Uterus (tissue), 4 donors: ENCODE results near the gene TMED10. TPM values are rescaled to one million over a fixed set of nuclear protein-coding genes. Genes with fewer than 3 reads are reported as not detected.

ENCODE experiments used
- DNase-seq, 2 donors: peaks; one replicate each; pipeline ENCODE4 v3.0.0-alpha.2; 2019 to 2020
- H3K27ac ChIP-seq, 2 donors: fragments of 200-600 bp; sonication (generic); 1 replicate in 1 of 2; 2 replicates in 1 of 2; pipeline ENCODE4 v1.5.1; 2016 to 2018
- H3K27me3 ChIP-seq, 2 donors: fragments of 200-600 bp; sonication (generic); one replicate each; pipeline ENCODE4 v1.5.1; 2018 to 2019; ENCODE audit warnings: control low read depth in 1 of 2
- H3K36me3 ChIP-seq, 2 donors: fragments of 200-600 bp; sonication (generic); one replicate each; pipeline ENCODE4 v1.5.1; 2019; ENCODE audit warnings: control low read depth in 1 of 2
- H3K4me1 ChIP-seq, 2 donors: fragments of 200-600 bp; sonication (generic); one replicate each; pipeline ENCODE4 v1.5.1; 2018 to 2019; ENCODE audit warnings: control low read depth in 1 of 2
- H3K4me3 ChIP-seq, 2 donors: fragments of 200-600 bp; sonication (generic); 1 replicate in 1 of 2; 2 replicates in 1 of 2; pipeline ENCODE4 v1.5.1; 2018 to 2019; ENCODE audit warnings: mild to moderate bottlenecking in 1 of 2
- H3K9me3 ChIP-seq, 2 donors: fragments of 200-600 bp; sonication (generic); one replicate each; pipeline ENCODE4 v1.5.1; 2019; ENCODE audit warnings: control low read depth in 1 of 2
- CTCF ChIP-seq, 4 experiments: fragments of 200-600 bp in 2 of 4; fragments of 450-650 bp in 2 of 4; sonication (generic) in 2 of 4; IDR thresholded peaks; one replicate each; pipeline ENCODE4 v1.5.1; 2016 to 2019; ENCODE audit warnings: antibody characterized with exemption in 4 of 4, mild to moderate bottlenecking in 2 of 4, moderate library complexity in 1 of 4
- POLR2A ChIP-seq, 2 donors: fragments of 450-650 bp; IDR thresholded peaks; one replicate each; pipeline ENCODE4 v1.6.1; 2016; ENCODE audit warnings: antibody characterized with exemption in 2 of 2, mild to moderate bottlenecking in 1 of 2, moderate library complexity in 1 of 2
- intact Hi-C: fragments of 100-400 bp; cut with DNase I; formaldehyde crosslinking; loops from one replicate; pipeline ENCODE4 v1.15.1; 2023; ENCODE audit warnings: low total_unique reads
- total RNA-seq, 4 donors: library from RNA; depleted of rRNA in 3 of 4; stranded (reverse); fragments of >200 nt in 3 of 4; gene quantifications; one replicate each; pipeline versions ENCODE4 v1.1.0 to v1.2.4, GENCODE V29; 2014 to 2023
- donor health status: DM: yes; HTN: yes; CAD: no.

TMED10 gene
- total RNA-seq, 4 donors from 2014 or later, result 206 to 389 (median 287) TPM

GRCh38 chr14:75220156-75220555 lies 43.7 kb upstream of the TMED10 start:
- no peak for TF ChIP-seq POLR2A (IDR thresholded peaks at IDR 0.05)
- no peak for TF ChIP-seq CTCF (IDR thresholded peaks at IDR 0.05)
- intact Hi-C loops, result no loop called here
- Histone ChIP-seq H3K27ac (no peak overlapping the region), H3K4me3 (no peak overlapping the region), H3K27me3 (no peaks in the 10 kb centered on the region), H3K36me3 (no peaks in the 10 kb centered on the region), H3K4me1 (no peaks in the 10 kb centered on the region), H3K9me3 (no peaks in the 10 kb centered on the region)
- DNase-seq, result no peak

GRCh38 chr14:75217508-75218206 lies 41.2 kb upstream of the TMED10 start:
- no peaks in the 10 kb centered on the region for H3K9me3 ChIP-seq
- H3K27ac ChIP-seq, result no peak overlapping the region
- no peak overlapping the region for H3K4me3 ChIP-seq
- TF ChIP-seq POLR2A (IDR thresholded peaks at IDR 0.05) (no peak), CTCF (IDR thresholded peaks at IDR 0.05) (no peak)
- no peaks in the 10 kb centered on the region for H3K4me1 ChIP-seq
- no peak for DNase-seq
- no peaks in the 10 kb centered on the region for H3K36me3 ChIP-seq
- intact Hi-C loops, result no loop called here
- H3K27me3 ChIP-seq, result no peaks in the 10 kb centered on the region

GRCh38 chr14:75216427-75217006 lies 40.1 kb upstream of the TMED10 start:
- intact Hi-C loops, result no loop called here
- no peaks in the 10 kb centered on the region for H3K36me3 ChIP-seq
- TF ChIP-seq POLR2A (IDR thresholded peaks at IDR 0.05) (no peak), CTCF (IDR thresholded peaks at IDR 0.05) (no peak)
- no peaks in the 10 kb centered on the region for H3K9me3 ChIP-seq
- H3K27ac ChIP-seq, result no peak overlapping the region
- DNase-seq, result no peak
- H3K4me3 ChIP-seq, result no peak overlapping the region
- H3K4me1 ChIP-seq, result no peaks in the 10 kb centered on the region
- no peaks in the 10 kb centered on the region for H3K27me3 ChIP-seq

GRCh38 chr14:75215520-75215919 lies 39.1 kb upstream of the TMED10 start:
- no peak overlapping the region for H3K27ac ChIP-seq
- TF ChIP-seq POLR2A (IDR thresholded peaks at IDR 0.05) (no peak), CTCF (IDR thresholded peaks at IDR 0.05) (no peak)
- H3K27me3 ChIP-seq, result no peaks in the 10 kb centered on the region
- no peak overlapping the region for H3K4me3 ChIP-seq
- intact Hi-C loops, result no loop called here
- no peak for DNase-seq
- no peaks in the 10 kb centered on the region for H3K36me3 ChIP-seq
- H3K9me3 ChIP-seq, result no peaks in the 10 kb centered on the region
- H3K4me1 ChIP-seq, result no peaks in the 10 kb centered on the region

- no peaks in the 10 kb centered on the region for H3K27me3 ChIP-seq
- no peaks in the 10 kb centered on the region for H3K4me1 ChIP-seq
- TF ChIP-seq POLR2A (IDR thresholded peaks at IDR 0.05), result no peak
- TF ChIP-seq CTCF (IDR thresholded peaks at IDR 0.05), result no peak
- H3K4me3 ChIP-seq, result no peak overlapping the region
- no peaks in the 10 kb centered on the region for H3K36me3 ChIP-seq
- no peak for DNase-seq
- no peaks in the 10 kb centered on the region for H3K9me3 ChIP-seq
- intact Hi-C loops, result no loop called here
- no peak overlapping the region for H3K27ac ChIP-seq
Observed at GRCh38 chr14:75214558-75214957, 38.1 kb upstream of the TMED10 start.
